ENCODE measurements around the gene CACNA1S. TPM values are rescaled to one million over a fixed set of nuclear protein-coding genes. Genes with fewer than 3 reads are reported as not detected.
A peak's percentile ranks its signal among the peaks of the same experiment; 100 is the strongest.

The CACNA1S gene
- polyA plus RNA-seq, 1 experiment: not detected

DNA sequence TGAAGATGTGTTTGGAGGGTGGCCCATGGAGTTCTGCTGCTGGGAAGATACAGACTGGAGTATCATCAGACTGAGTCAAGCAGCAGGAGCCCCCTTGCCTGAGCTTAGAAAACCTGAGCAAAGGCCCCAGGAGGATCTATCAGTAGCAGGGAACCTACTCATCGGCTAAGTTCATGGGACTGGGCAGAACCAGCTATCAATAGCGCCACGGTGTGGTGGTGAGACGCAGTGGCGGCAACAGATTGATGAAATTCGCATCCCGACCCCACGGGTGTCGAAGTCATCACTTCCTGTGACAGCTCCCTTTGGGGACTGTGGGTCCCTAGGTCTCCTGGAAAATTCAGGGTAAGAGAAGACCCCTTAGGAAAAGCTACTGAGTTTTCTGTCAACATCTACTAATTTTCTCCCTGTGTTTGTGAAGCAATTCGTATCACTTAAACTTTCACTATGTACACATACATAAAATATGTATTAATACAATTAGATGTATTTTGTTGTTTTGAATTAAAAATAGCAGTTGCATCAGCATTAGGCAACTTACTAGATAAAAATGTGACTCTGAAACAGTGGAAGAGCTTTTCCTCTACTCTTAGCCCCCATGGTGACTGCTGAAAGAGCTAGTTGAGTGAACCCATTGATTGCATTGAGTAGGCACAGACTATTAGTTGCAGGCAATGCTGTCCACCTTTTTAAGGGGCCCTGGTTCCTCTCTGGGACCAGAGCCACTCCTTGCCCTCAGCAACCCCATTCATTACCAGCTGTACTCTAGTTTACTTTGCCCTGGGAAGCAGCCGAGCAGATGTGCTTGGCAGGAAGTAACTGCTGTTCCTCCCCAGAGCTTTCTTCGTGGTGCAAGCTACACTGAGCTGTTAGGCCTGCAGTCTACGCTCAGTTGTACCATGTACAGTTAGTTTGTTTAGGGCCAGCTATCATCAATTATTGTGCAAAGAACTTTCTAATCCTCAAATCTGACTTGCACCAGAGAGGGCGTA, 7.3 kb upstream of the CACNA1S start:
- Histone ChIP-seq H3K4me3 (ENCODE audit: low read depth, low read length) (no peak overlapping the region), H3K27ac (ENCODE audit: low read depth, low read length) (no peak overlapping the region), H3K9me3 (ENCODE audit: control insufficient read depth, insufficient read depth, low read length) (no peaks in the 10 kb centered on the region; the same call in 1 of the 2 replicates), H3K27me3 (ENCODE audit: control insufficient read depth, insufficient read depth, low read length) (peaks cover 61% of the 10 kb centered on the region)
- ChIA-PET POLR2A (no interaction called here), CTCF (interaction anchor here (0.7 to 1.8 kb wide), 11 partner anchors 10 to 148 kb away, joined by 3 to 18 read pairs (median 3); partner anchors contain the start of gene TMEM9)
- DNase-seq (ENCODE audit: low read depth, low spot score): no peak
- TF ChIP-seq, protein P1, sequence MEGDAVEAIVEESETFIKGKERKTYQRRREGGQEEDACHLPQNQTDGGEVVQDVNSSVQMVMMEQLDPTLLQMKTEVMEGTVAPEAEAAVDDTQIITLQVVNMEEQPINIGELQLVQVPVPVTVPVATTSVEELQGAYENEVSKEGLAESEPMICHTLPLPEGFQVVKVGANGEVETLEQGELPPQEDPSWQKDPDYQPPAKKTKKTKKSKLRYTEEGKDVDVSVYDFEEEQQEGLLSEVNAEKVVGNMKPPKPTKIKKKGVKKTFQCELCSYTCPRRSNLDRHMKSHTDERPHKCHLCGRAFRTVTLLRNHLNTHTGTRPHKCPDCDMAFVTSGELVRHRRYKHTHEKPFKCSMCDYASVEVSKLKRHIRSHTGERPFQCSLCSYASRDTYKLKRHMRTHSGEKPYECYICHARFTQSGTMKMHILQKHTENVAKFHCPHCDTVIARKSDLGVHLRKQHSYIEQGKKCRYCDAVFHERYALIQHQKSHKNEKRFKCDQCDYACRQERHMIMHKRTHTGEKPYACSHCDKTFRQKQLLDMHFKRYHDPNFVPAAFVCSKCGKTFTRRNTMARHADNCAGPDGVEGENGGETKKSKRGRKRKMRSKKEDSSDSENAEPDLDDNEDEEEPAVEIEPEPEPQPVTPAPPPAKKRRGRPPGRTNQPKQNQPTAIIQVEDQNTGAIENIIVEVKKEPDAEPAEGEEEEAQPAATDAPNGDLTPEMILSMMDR (IDR thresholded peaks at IDR 0.05; ENCODE audit: low read depth, low read length): peak; percentile 58

GRCh38 chr1:201116091-201116490, 3.9 kb upstream of the CACNA1S start:
- Histone ChIP-seq H3K9me3 (ENCODE audit: control insufficient read depth, insufficient read depth, low read length) (no peaks in the 10 kb centered on the region; the same call in 1 of the 2 replicates), H3K4me3 (ENCODE audit: low read depth, low read length) (no peak overlapping the region), H3K27ac (ENCODE audit: low read depth, low read length) (no peak overlapping the region), H3K27me3 (ENCODE audit: control insufficient read depth, insufficient read depth, low read length) (peaks cover 50% of the 10 kb centered on the region)
- TF ChIP-seq, protein P1 (IDR thresholded peaks at IDR 0.05; ENCODE audit: low read depth, low read length): no peak
- POLR2A ChIA-PET: no interaction called here
- DNase-seq (ENCODE audit: low read depth, low spot score): no peak
- CTCF ChIA-PET: interaction anchor here (0.6 to 4.6 kb wide), 5 partner anchors 9 to 368 kb away, joined by 3 to 53 read pairs (median 5); no protein-coding TSS in a partner anchor

DNA sequence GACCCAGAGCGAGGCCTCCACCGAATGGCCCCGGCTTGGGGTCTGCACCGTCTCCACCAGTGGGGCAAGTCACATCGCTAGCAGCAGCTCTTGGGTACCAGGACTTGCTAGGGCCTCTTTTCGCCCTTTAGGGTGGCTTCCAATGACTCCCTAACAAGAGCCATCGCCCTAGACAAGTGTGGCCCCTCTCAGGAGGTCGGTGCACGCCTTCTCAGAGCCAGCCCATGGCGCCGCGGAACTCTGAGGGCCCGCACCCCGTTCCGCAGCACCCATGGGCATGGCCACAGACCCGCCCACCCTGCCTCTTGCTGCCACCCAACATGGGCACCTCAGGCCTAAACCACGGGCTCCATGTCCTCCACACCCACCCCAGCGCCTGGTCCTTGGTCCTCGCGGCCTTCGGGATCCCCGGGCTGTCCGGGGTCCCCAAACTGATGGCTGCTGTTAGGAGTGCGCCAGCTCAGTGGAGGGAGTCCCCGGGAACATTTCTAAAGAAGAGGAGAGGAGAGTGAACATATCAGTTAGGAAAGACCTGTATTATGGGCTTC, 3.2 kb upstream of the CACNA1S start:
- Histone ChIP-seq H3K27ac (ENCODE audit: low read depth, low read length) (no peak overlapping the region), H3K27me3 (ENCODE audit: control insufficient read depth, insufficient read depth, low read length) (peaks cover 51% of the 10 kb centered on the region), H3K4me3 (ENCODE audit: low read depth, low read length) (no peak overlapping the region), H3K9me3 (ENCODE audit: control insufficient read depth, insufficient read depth, low read length) (no peaks in the 10 kb centered on the region; the same call in 1 of the 2 replicates)
- ChIA-PET POLR2A (no interaction called here), CTCF (interaction anchor here (0.6 to 4.6 kb wide), 5 partner anchors 8 to 367 kb away, joined by 3 to 53 read pairs (median 5); no protein-coding TSS in a partner anchor)
- no peak for DNase-seq (ENCODE audit: low read depth, low spot score)
- TF ChIP-seq, protein P1 (IDR thresholded peaks at IDR 0.05; ENCODE audit: low read depth, low read length): no peak

DNA sequence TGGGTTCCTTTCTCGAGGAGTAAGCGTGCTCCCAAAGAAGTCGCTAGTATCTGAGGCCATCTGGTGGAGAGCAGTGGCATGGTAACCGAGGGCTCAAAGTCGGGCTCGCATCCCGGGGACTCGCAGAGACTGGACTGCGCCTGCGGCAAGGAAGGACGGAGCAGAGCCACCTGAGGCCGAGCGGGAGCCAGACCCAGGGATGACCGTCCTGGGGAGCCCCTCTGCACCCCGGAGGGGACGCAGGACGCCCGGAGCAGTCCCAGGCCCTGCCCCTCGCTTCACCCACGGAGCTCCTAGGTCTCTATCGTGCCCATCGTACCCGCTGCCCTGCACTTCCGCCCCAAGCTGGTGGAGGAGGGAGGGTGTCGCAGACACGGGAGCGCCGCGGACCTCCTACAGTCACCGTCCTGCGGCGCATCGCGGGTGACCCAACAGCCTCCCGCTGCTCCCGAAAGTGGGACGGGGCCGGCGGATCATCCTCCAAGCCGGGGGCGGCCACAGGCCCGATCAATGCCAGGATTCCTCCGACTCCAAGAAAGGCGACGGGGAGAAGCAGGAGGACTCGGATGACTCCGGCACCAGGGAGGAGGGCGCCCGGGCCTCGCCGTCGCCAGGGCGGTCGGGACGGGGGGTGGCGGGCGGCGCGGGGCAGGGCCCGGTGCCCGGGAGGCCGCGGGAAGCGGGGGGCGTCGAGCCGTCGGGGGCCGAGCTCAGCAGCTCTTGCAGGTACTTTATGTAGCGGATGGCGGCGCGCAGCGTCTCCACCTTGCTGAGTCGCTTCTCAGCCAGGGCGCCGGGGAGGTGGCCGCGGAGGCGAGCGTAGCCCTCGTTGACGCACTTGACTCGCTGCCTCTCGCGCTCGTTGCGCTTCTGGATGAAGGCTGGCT, 2.3 kb upstream of the CACNA1S start:
- Histone ChIP-seq H3K27ac (ENCODE audit: low read depth, low read length) (no peak overlapping the region), H3K4me3 (ENCODE audit: low read depth, low read length) (peak overlapping the region; percentile 66), H3K27me3 (ENCODE audit: control insufficient read depth, insufficient read depth, low read length) (peaks cover 48% of the 10 kb centered on the region), H3K9me3 (ENCODE audit: control insufficient read depth, insufficient read depth, low read length) (no peaks in the 10 kb centered on the region; the same call in 1 of the 2 replicates)
- DNase-seq (ENCODE audit: low read depth, low spot score): peak; percentile 61
- ChIA-PET CTCF (interaction anchor here (0.7 to 4.6 kb wide), 11 partner anchors 12 to 556 kb away, joined by 3 to 64 read pairs (median 4); no protein-coding TSS in a partner anchor), POLR2A (no interaction called here)
- TF ChIP-seq, protein P1 (IDR thresholded peaks at IDR 0.05; ENCODE audit: low read depth, low read length): peak; percentile 90

Data from AG04450 (cell line).